Measurements from ENCODE around the gene PLXDC2.

- TF ChIP-seq CTCF (IDR thresholded peaks at IDR 0.05 in 8 of 11, conservative IDR thresholded peaks at IDR 0.05 in 3 of 11), result no peak
- TF ChIP-seq POLR2A (IDR thresholded peaks at IDR 0.05), result no peak
- TF ChIP-seq POLR2AphosphoS5 (IDR thresholded peaks at IDR 0.05), result no peak
Observed at GRCh38 chr10:19828278-19829049, 12.2 kb downstream of the PLXDC2 start.
